Renal cortical epithelial cell (primary cell): ENCODE measurements around the gene SEC14L5. TPM values are rescaled to one million over a fixed set of nuclear protein-coding genes. Genes with fewer than 3 reads are reported as not detected.

Experiments
- DNase-seq: peaks from one replicate; pipeline ENCODE4 v3.0.0-alpha.2; 2011; ENCODE audit warnings: low read depth
- total RNA-seq: library from RNA; depleted of rRNA; stranded (reverse); fragments of >200 nt; gene quantifications from 2 replicates; pipeline ENCODE4 v1.2.3, GENCODE V29; 2014

The SEC14L5 gene
- total RNA-seq, 1 donor from 2014 or later, result 0.10 TPM

DNA sequence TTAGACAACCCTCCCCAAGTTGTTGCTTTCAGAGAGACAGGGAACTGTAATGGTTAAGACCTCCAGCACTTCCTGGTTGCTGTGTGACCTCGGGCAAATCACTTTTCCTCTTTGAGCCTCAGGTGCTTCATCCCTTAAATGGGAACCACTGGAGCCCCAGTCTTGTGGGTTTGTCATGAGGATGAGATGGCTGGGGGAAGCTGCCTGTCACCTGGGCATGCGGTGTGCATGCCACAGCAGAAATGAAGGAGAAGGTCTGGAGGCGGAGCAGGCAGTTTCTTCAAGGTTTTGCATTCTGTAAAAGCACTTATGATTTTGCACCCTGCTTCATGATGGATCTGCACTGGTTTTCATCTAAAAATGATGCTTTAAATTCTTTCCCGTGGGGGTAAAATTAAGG lies 53.5 kb downstream of the SEC14L5 start:
- no peak for DNase-seq

DNA sequence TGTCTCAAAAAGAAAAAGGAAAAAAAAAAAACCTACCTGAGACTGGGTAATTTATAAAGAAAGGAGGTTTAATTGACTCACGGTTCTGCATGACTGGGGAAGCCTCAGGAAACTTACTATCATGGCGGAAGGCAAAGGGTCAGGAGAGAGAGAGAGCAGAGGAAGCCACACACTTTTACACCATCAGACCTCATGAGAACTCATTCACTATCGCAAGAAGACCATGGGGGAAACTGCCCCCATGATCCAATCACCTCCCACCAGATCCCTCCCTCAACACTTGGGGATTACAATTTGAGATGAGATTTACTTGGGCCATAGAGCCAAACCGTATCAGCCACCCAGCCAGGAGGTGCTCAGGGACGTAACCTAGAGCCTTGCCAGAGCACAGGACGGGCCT lies 54.8 kb downstream of the SEC14L5 start:
- DNase-seq, result no peak

DNA sequence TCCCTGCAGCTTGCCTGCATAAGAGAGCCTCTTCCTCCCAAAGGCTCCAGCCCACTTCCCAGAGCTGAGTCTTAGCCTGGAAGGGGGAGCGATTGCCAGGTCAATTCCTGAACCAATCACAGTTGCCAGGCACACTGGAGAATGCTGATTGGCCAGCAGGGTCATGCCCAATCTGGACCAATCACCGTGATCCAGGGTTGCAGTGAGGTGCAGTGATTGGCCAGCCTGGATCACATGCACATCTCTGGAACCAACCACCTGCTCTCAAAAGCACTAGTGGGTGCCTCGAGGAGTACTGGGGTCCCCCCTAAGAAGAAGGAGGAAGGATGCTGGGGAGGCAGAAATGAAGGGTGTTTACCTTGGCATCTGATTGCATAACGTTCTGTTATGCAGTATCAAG lies 57.2 kb downstream of the SEC14L5 start:
- no peak for DNase-seq

DNA sequence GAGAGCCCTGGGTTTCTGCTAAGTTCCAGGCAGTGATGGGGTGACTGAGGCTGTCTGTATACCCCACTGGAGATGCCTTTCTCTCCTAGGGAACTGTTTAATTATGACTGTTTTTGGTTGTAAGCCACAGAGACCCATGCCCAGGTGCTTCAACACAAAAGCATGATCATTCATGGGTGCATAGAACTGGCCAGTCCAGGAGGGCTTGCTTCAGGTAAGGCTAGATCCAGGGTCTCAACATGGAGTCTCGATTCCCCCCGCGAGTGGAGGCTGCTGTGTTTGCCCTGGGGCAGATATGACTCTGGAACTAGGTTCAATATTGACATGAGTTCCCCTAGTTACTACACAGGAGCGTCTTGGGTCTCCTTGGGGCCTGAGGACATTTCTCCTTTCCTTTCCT lies 57.8 kb downstream of the SEC14L5 start:
- DNase-seq, result no peak

DNA sequence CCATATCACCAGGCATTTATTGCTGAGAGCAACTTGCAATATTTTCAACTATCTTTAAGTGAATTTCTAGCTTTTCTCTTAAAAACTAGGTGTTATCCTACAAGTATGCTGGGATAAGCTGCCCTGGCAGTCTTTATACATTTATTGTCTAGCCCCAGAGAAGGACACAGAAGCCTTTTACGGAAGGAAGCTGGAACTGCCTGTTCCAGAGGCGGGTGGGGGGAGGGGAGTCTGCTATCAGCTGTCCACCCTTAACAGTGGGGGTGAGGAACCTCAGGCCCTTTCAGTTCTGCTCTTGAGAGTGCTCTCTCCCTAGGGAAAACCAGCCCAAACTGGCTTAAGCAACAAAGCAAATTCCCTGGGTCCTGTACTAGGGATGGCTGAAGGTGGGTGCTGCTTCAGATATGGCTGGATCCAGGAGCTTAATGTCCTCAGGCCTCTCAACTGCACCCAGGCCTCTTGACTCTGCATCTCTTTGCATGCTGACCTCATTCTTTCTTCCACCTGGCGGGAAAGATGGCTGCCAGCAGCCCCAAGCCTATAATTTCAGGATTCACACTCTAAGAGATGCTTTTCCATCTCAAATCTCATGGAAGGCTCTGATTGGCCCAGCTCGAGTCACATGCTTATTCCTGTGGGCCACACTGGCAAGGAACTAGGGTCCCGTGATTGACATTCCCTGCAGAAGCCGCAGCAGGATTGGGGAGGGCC lies 59.0 kb downstream of the SEC14L5 start:
- no peak for DNase-seq

DNA sequence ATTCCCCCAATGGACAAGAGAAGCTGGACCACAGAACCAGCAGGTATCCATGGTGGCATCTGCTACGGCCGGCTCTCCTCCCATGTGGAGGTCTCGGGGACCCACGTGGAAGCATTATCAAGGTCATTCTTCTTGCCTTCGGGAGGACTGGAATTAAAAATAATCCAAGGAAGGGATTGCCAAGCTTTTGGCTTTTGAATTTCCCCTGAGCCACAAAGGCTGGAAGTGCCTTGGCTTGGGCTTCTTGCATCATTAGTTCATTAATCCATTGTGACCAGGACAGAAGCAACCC lies 59.5 kb downstream of the SEC14L5 start:
- DNase-seq, result no peak

DNA sequence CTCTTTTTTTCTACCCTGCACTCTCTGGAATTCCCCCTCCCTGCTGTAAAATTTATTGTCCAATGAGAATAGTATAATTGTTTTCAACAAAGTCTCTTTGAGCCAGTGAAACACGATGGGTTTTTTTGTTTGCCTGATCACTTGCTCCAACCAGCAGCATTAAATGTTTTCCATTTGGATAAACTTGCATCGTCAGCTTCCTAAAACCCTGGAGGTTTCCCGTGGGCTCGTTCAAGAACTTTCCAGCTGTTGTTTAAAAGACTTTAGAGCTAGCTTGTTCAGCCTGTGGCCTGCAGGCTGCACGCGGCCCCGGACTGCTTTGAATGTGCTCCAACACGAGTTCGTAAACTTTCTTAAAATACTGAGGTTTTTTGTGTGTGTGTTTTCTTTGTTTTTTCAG lies 60.7 kb downstream of the SEC14L5 start:
- DNase-seq, result no peak

DNA sequence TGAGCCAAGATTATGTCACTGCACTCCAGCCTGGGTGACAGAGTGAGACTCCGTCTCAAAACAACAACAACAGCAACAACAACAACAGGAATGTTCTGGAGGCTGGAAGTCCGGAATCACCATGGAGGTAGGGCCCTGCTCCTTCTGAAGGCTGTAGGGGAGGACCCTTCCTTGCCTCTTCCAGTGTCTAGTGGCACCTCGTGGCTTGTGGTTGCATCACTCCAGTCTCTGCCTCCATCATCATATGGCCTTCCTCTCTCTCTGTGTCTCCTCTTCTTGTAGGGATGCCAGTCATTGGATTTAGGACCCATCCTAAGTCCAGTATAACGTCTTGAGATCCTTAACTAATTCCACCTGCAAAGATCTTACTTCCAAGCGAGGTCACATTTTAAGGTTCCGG lies 61.6 kb downstream of the SEC14L5 start:
- no peak for DNase-seq

DNA sequence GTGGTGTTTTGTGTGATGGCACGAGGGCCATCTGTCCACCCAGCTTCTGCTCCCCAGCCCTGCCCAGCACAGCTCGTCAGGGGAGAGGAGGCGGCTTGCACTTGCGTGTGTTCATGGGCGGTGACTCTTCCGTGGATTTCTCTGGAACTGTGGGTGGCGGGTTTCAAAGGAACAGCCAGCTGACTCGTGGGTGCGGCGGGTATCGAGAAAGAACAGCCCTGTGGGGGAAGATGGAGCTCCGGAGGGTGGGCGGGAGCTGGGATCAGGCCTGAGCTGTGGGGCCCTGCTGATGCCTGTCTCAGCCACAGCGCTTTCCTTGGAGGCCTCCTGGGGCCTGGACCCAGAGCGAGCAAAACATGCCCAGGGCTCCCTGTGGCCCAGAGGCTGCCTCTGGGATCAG lies 62.4 kb downstream of the SEC14L5 start:
- DNase-seq, result no peak

DNA sequence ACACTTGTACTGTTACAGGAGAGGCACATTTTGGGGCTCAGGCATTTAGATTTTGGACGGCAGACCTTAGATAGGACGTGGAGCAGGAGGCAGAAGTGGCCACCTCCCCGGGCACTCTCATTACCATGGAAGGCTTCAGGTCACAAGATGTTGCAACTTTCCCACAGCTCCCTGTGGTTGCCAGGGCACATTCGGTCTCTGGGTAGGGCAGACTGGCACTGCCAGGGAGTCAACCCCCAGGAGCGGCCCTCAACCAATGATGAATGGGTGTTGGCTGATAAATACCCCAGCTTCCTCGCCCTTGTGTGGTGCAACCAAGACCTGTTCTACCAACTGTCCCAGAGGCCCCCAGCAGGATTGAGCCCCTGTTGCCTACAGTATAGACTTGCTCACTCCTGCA lies 64.4 kb downstream of the SEC14L5 start:
- no peak for DNase-seq

DNA sequence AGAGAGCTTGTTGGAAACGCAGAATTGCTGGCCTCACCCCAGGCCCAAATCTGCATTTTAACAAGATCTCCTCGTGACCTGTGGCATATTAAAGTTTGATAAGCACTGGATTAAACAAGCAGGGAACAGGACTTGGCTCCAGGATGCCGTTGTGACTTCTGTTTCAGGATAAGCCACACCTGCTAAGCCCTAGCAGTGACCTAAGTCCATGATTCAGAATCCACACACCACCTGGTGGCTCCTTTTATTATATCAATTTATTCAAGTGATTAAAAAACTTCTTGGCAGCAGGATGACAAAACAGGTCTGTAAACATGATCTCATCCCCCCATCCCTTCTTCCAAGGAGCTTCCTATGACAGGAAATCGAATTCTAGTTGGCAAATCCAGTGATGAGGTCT lies 66.5 kb downstream of the SEC14L5 start:
- DNase-seq, result peak; percentile 58

DNA sequence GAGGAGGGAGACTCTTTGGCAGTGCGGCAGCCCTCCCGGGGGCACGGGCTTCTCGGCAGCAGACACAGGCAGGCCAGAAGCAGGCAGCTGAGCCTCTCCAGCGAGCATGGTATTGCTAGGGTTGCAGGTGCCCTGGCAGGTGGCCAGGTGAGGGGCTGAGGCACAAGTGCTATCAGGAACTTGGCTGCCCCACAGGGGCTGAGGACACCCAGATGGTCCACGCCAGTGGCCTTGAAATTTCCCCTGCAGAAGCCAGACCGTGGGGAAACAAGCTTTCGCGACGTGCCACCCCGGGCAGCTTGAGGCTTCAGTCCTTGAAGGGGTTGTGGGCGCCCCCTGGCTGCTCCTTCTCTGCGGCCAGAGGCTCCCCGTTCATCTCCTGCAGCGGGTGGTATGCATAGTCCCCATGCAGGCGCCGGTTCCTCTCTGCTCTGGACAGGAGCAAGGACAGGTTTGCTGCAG lies 67.1 kb downstream of the SEC14L5 start:
- DNase-seq, result no peak

DNA sequence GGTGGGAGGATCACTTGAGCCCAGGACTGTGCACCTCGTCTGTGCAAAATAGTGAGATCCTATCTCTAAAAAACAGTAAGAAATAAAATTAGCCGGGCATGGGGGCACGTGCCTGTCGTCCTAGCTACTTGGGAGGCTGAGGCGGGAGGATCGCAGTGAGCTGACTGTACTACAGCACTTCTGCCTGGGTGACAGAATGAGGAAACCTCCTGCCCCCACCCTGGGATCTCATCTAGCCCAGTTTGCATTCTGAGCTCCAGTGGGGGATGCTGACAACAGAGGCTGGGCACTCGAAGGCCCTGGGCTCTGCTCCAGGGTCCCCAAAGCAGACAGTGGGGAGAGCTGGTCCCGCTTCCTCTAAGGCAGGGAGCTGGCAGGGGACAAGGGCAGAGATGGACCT lies 68.5 kb downstream of the SEC14L5 start:
- no peak for DNase-seq

DNA sequence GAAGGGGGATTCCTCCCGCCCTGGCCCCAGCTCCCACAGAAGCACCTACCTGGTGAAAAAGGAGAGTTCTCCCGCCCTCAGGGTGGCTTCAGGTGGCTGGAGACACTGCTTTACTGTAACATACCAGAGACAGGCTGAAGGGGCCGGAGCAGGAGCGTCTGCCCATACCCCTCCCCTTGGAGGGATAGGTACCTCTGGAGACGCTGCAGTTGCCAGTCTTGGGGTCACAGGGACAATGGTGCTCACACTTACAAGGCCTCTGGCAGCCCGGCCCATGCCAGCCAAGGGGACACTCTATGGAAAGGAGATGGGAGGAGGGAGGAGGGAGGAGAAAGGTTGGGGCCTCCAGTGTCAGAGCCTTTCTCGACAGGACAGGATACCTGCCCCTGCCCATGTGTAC lies 69.0 kb downstream of the SEC14L5 start:
- no peak for DNase-seq

DNA sequence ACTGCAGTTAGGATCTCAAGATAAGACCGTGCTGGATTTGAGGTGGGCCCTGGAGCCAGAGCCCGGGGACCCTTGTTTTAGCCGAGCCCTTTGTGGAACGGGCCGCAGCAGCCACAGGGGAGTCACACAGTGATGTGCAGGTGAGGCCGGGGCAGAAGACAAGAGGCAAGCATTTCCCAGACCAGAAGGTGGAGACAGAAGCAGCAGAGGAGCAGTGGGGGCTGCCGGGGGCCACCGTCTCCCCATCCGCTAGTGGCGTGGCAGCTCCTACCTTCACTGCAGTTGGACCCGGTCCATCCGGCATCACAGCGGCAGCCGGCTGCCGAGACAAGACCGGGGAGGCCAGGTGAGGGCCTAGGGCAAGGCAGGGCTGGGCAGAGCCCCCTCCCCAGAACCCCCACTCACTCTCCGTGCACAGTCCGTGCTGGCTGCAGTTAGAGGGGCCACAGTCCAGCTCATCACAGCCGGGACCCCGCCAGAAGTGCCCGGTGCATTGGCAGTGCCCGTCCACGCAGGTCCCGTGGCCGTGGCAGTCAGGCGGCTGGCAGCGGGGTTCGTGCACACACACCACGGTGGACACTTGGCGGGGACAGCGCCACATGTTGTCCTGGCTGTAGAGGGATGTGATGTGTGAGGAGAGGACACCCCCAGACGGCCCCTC lies 69.6 kb downstream of the SEC14L5 start:
- DNase-seq, result no peak

DNA sequence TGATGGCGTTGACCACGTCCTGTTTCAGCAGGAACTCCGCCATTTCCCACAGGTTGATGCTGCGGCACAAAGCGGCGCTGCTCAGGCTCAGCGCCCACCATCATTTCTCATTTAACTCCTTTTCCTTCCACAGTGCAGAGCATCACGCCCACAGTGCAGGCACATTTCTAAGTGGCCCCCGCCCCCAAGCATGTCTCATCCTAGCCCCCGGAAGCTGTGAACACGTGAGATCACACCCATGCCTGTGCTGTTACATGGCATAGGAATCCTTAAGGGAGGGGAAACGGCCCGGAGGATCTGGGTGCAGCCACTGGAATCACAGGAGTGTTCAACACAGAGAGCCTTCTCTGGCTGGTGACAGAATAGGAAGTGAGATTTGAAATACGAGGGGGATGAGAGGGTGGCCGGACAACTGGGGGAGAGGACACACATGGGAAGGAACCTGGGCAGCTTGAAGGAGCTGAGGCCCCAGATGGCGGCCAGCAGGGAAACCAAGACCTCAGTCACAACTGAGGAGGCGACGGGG lies 70.9 kb downstream of the SEC14L5 start:
- no peak for DNase-seq

DNA sequence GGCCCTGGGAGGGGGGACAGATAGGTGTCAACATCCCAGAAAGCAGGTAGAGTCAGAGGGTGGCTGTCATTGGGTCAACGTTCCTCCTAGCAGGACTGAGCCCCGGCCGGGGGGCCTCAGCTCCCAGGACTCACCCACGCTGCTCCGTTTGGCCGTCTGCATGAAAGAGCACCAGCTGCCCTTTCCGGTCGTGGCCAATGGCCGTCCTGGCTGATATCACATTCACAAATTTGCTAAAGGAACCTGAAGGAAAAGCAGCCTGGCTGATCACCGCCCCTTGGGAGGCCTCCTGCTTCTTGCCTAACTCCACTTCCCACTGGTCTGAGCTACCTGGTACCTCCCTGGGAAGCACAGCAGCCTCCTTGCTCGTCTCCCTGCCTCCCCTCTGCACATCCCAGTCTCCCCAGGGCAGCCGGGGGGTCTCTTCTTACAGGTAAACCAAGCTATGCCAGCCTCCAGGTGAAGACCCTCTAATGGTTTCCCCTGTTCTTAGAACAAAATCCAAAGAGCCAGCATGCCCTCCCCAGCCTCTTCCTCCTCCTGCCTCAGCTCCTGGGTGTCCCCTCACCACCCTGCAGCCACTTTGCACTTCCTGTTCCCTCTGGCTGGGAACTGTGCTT lies 72.2 kb downstream of the SEC14L5 start:
- no peak for DNase-seq

DNA sequence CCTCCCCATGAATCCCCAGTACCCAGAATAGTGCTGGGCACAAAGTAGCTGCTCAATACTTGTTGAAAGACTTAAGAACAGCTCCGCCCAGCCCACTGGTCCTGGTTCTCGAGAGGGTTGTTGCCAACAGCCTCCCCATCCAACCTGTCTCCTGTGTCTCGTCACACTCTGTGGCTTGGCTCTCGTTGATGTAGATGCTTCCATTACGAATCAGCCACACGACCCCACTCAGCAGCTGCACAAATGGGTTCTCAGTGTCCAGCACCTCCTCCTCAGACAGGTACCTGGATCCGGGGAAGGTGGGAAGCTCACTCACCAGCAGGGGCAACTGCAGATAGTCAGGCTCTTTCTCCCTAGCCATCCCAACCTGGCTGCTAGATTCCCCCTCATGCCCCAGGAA lies 73.5 kb downstream of the SEC14L5 start:
- DNase-seq, result no peak

DNA sequence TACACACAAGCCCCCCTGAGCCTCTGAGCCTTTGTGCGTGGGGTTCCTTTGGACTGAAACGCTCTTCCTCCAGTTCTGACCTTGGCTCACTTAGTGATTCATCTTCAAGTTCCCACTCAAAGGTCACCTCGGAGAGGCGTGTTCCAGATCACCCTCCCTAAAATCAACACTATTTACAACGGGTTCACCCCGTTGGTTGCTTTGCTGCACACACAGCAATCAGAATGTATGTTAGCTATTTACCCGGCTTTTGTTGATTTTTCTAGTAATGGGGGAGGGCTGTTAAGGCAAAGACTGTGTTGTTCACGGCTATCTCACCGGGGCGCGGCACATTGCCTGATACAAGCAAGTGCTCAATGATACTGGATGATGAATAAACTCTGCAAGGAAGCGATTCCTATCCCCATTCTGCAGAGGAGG lies 74.6 kb downstream of the SEC14L5 start:
- DNase-seq, result no peak

DNA sequence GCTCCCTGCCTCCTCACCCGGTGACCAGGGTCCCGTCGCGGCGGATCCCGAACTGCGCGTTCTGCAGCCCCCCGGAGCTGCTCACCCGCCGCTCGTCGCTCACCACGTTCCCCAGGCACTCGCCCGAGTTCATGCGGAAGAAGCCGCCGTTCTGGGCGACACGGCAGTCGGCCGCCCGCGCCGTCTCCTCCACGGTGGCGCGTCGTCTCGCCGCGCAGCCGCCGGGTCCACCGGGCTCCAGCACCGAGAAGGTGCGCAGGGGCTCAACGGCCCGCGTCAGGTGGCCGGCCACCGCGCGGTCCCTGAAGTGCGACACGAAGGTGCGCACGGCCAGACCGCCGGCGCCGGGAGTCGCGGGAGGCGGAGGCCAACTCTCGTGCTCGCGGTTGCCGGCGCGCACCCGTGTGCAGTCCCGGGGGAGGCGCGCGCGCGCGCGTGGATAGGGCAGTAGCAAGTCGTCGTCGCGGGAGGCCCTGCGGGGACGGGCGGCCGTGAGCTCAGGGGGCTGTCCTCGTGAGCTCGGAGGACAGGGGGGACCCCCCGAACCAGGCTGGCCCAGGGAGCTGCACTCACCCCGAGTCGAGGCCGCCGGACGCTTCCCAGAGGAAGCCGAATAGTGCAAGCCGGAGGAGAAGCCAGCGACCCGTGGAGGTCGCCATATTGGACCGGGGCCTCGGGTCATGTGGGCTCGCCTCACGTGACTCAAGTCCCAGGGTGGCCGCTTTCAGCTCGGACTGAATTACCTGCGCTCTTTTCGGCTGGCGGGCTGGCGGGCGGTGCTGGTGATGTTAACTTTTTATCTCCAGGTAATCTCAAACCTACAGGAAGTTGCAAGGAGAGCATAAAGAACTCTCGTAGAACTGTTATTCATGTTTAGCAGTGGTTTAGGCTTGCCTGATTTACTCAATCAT lies 75.4 kb downstream of the SEC14L5 start, which contains the start of gene NAGPA:
Gene NAGPA (minus strand): TSS at position 680 of the 911 bp plus-strand sequence. CDS start 21 bp downstream, at position 659.
- peak; percentile 51 for DNase-seq

DNA sequence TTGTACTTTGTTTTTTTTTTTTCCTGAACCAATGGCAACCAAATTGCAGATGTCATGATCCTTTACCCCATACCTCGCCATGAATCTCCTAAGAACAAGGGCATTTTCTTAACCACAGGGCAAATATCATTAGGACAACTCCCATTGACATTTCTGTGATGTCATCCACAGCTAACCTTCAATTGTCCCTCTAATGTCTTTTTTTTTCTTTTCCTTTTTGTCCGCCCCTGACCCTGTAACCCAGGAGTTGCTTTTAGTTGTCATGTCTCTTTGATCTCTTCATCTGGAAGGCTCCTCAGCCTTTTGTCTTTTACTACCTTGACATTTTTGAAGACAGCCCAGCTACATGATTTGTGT lies 76.0 kb downstream of the SEC14L5 start:
- DNase-seq, result no peak

DNA sequence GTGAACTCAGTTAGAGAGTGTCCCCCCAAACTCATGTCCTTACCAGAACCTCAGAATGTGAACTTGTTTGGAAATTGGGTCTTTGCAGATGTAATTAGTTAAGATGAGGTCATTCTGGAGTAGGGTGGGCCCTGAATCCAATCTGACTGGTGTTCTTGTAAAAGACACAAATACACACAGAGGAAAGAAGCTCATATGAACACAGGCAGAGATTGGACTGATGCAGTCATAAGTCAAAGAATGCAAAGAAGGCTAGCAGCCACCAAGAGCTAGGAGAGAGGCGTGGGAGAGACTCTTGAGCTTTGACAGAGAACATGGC lies 77.7 kb downstream of the SEC14L5 start:
- no peak for DNase-seq
